Right lobe of liver (tissue), 6 donors: Measurements from ENCODE around the gene ANKDD1A. TPM values are rescaled to one million over a fixed set of nuclear protein-coding genes. Genes with fewer than 3 reads are reported as not detected.

ENCODE experiments used
- ATAC-seq, 4 donors: fragments of 200-7000 bp; cut with Tn5 transposase; one replicate each; pipeline ENCODE4 v1.9.1; 2020; ENCODE audit warnings: mild to moderate bottlenecking in 4 of 4, moderate library complexity in 4 of 4
- DNase-seq, 3 donors: peaks; one replicate each; pipeline ENCODE4 v3.0.0-alpha.2; 2020
- H3K27ac ChIP-seq, 3 donors: fragments of 200-600 bp; one replicate each; pipeline ENCODE4 v1.8.0; 2022
- H3K27me3 ChIP-seq, 2 donors: fragments of 200-600 bp; one replicate each; pipeline ENCODE4 v1.8.0; 2022
- H3K36me3 ChIP-seq, 4 donors: fragments of 200-600 bp; sonication (generic) in 1 of 4; one replicate each; pipeline versions ENCODE4 v1.5.1 to v1.8.0; 2017 to 2022; ENCODE audit warnings: control low read depth in 1 of 4
- H3K4me1 ChIP-seq, 4 donors: fragments of 200-600 bp; sonication (generic) in 1 of 4; one replicate each; pipeline versions ENCODE4 v1.5.1 to v1.8.0; 2017 to 2022; ENCODE audit warnings: control low read depth in 1 of 4
- H3K4me3 ChIP-seq, 3 donors: fragments of 200-600 bp; one replicate each; pipeline ENCODE4 v1.8.0; 2022
- H3K9me3 ChIP-seq, 4 donors: fragments of 200-600 bp; sonication (generic) in 1 of 4; one replicate each; pipeline versions ENCODE4 v1.5.1 to v1.8.0; 2017 to 2022; ENCODE audit warnings: control low read depth in 1 of 4
- POLR2A ChIP-seq: fragments of 450-650 bp; IDR thresholded peaks from one replicate; pipeline ENCODE4 v1.6.1; 2017; ENCODE audit warnings: antibody characterized with exemption, mild to moderate bottlenecking
- WGBS: methylation state at CpG from one replicate; pipeline ENCODE4 v1.1.6; 2018; ENCODE audit warnings: low coverage, low lambda C conversion rate; ENCODE audit not compliant: insufficient coverage; ENCODE audit errors: missing lambda C conversion rate; 5-methylcytosine and 5-hydroxymethylcytosine counted together
- intact Hi-C, 2 donors: fragments of 100-400 bp; cut with DNase I; formaldehyde crosslinking; loops; one replicate each; pipeline versions ENCODE4 v1.11.2 to v1.14.1; 2022
- total RNA-seq, 6 experiments: library from RNA; depleted of rRNA in 2 of 6; stranded (reverse); fragments of >200 nt in 2 of 6; fragmentation: NEBNext Ultra II Directional in 3 of 6; extraction: Animal tissue kit (Norgen Biotek cat#: 25700) in 3 of 6; gene quantifications; one replicate each; pipeline versions ENCODE4 v1.1.0 to v1.2.4, GENCODE V29; 2016 to 2023
- TF ChIP-seq, protein P1 (sequence below), 4 donors: fragments of 200-600 bp in 3 of 4; fragments of 450-650 bp in 1 of 4; IDR thresholded peaks; one replicate each; pipeline versions ENCODE4 v1.5.1 to v1.8.0; 2016 to 2022; ENCODE audit warnings: antibody characterized with exemption in 4 of 4, mild to moderate bottlenecking in 2 of 4
- donor health status: DM: no; HTN: yes; CAD: no.
- donor health status: DM: no; HTN: no; CAD: no.
- donor health status: DM: no; HTN: no; CAD: no.
- donor health status: DM: no; HTN: yes; CAD: no.
- donor health status: DM: no; HTN: yes; CAD: no.

ANKDD1A gene
- total RNA-seq, 6 experiments from 2014 or later = 0.29 to 1.1 (median 0.47) TPM

DNA sequence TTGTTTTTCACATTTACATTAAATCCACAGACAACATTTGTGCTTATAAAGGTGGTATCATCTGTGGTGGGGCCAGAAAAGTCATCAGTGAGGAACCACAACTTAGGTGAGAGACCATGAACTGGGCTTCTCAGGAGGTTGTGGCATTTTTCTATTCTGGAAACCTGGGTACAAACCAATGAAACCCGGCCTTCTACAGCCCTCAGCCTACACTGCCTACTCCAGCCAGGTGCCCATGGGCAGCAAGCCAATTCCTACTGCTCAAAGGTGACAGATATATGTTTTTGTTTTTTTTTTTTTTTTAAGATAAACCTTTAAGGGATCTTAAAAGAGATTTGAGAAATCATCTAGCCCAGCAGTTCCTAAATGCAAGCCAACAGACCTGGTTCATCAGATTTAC is 57.7 kb downstream of the ANKDD1A start:
- TF ChIP-seq, protein P1, sequence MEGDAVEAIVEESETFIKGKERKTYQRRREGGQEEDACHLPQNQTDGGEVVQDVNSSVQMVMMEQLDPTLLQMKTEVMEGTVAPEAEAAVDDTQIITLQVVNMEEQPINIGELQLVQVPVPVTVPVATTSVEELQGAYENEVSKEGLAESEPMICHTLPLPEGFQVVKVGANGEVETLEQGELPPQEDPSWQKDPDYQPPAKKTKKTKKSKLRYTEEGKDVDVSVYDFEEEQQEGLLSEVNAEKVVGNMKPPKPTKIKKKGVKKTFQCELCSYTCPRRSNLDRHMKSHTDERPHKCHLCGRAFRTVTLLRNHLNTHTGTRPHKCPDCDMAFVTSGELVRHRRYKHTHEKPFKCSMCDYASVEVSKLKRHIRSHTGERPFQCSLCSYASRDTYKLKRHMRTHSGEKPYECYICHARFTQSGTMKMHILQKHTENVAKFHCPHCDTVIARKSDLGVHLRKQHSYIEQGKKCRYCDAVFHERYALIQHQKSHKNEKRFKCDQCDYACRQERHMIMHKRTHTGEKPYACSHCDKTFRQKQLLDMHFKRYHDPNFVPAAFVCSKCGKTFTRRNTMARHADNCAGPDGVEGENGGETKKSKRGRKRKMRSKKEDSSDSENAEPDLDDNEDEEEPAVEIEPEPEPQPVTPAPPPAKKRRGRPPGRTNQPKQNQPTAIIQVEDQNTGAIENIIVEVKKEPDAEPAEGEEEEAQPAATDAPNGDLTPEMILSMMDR (IDR thresholded peaks at IDR 0.05) = no peak
- no peak for TF ChIP-seq POLR2A
- Histone ChIP-seq H3K4me1 (no peaks in the 10 kb centered on the region), H3K27me3 (no peaks in the 10 kb centered on the region), H3K4me3 (no peak overlapping the region), H3K36me3 (peaks cover 0 to 77% (median 34%) of the 10 kb centered on the region in 4 donors), H3K27ac (no peak overlapping the region), H3K9me3 (no peaks in the 10 kb centered on the region)
- 92% methylated on average over 1 of the region's 1 CpG for WGBS
- DNase-seq (no peak), ATAC-seq (no peak)
- intact Hi-C loops = no loop called here

DNA sequence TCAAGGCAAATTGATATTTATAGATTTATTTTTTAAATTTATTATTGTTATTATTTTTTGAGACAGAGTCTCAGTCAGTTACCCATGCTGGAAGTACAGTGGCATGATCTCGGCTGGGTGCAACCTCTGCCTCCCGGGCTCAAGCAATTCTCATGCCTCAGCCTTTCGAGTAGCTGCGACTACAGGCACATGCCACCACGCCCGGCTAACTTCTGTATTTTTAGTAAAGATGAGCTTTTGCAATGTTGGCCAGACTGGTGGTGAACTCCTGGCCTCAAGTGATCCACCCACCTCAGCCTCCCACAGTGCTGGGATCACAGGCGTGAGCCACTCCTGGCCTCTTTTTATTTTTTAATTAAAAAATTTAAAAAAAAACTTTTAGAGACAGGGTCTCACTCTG is 59.0 kb downstream of the ANKDD1A start:
- no peak for DNase-seq
- Histone ChIP-seq H3K4me1 (no peaks in the 10 kb centered on the region), H3K9me3 (no peaks in the 10 kb centered on the region), H3K27ac (no peak overlapping the region), H3K4me3 (no peak overlapping the region), H3K36me3 (peaks cover 0 to 75% (median 31%) of the 10 kb centered on the region in 4 donors), H3K27me3 (no peaks in the 10 kb centered on the region)
- intact Hi-C loops = no loop called here
- no peak for TF ChIP-seq POLR2A
- TF ChIP-seq, protein P1 (IDR thresholded peaks at IDR 0.05) = no peak
- ATAC-seq = no peak
- 75% methylated on average over 7 of the region's 7 CpGs for WGBS

DNA sequence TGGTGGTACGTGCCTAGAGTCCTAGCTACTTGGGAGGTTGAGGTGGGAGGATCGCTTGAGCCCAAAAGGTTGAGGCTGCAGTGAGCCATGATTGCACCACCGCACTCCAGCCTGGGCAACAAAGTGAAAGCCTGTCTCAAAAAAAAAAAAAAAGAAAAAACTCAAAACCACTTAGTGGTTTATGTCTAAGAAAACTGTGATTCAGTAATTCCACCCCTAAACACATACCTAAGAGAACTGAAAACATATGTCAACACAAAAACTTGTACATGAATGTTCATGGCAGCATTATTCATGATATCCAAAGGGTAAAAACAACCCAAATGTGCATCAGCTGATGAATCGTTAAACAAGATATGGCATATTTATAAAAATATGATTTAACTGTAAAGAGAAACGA is 63.7 kb downstream of the ANKDD1A start:
- Histone ChIP-seq H3K36me3 (peaks cover 0 to 84% (median 30%) of the 10 kb centered on the region in 4 donors), H3K4me3 (no peak overlapping the region), H3K9me3 (no peaks in the 10 kb centered on the region), H3K27me3 (no peaks in the 10 kb centered on the region), H3K4me1 (no peaks in the 10 kb centered on the region), H3K27ac (no peak overlapping the region)
- no peak for DNase-seq
- 92% methylated on average over 3 of the region's 5 CpGs for WGBS
- TF ChIP-seq POLR2A = no peak
- TF ChIP-seq, protein P1 (IDR thresholded peaks at IDR 0.05) = no peak
- intact Hi-C loops = no loop called here
- no peak for ATAC-seq

DNA sequence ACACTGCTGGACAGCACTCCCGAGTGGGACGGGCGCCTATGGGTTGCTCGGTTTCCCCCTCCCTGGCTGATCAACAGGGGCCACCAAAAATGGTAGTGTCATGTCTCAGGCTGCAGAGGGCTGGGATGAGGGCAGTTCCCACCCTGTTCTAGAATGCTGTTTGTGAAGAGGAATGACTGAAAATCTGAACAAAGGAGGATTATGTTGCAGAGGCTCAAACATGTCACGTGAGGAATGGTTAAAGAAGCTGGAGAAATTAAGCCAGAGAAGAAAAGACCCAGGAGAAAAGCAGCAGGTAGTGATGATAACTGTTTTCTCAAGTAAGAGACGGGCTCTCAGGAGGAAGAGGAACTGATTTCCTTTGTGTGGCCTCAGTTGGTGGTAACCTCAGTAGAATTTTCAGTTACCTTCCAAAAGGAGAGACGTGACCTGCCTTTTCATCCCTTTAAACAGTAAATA is 67.6 kb downstream of the ANKDD1A start:
- no peak for TF ChIP-seq POLR2A
- TF ChIP-seq, protein P1 (IDR thresholded peaks at IDR 0.05) = no peak
- Histone ChIP-seq H3K36me3 (peaks cover 0 to 50% (median 20%) of the 10 kb centered on the region in 4 donors), H3K4me1 (peaks cover 0 to 16% (median 7%) of the 10 kb centered on the region in 4 donors), H3K9me3 (no peaks in the 10 kb centered on the region), H3K4me3 (no peak overlapping the region), H3K27me3 (no peaks in the 10 kb centered on the region), H3K27ac (no peak overlapping the region)
- intact Hi-C loops = no loop called here
- ATAC-seq = no peak
- WGBS = 78% methylated on average over 5 of the region's 7 CpGs
- DNase-seq = no peak
